Right lobe of liver (tissue), 6 donors: ENCODE measurements around the gene HSPA14. TPM values are rescaled to one million over a fixed set of nuclear protein-coding genes. Genes with fewer than 3 reads are reported as not detected.

Experiments
- ATAC-seq, 4 donors: fragments of 200-7000 bp; cut with Tn5 transposase; one replicate each; pipeline ENCODE4 v1.9.1; 2020; ENCODE audit warnings: mild to moderate bottlenecking in 4 of 4, moderate library complexity in 4 of 4
- DNase-seq, 3 donors: peaks; one replicate each; pipeline ENCODE4 v3.0.0-alpha.2; 2020
- H3K27ac ChIP-seq, 3 donors: fragments of 200-600 bp; one replicate each; pipeline ENCODE4 v1.8.0; 2022
- H3K27me3 ChIP-seq, 2 donors: fragments of 200-600 bp; one replicate each; pipeline ENCODE4 v1.8.0; 2022
- H3K36me3 ChIP-seq, 4 donors: fragments of 200-600 bp; sonication (generic) in 1 of 4; one replicate each; pipeline versions ENCODE4 v1.5.1 to v1.8.0; 2017 to 2022; ENCODE audit warnings: control low read depth in 1 of 4
- H3K4me1 ChIP-seq, 4 donors: fragments of 200-600 bp; sonication (generic) in 1 of 4; one replicate each; pipeline versions ENCODE4 v1.5.1 to v1.8.0; 2017 to 2022; ENCODE audit warnings: control low read depth in 1 of 4
- H3K4me3 ChIP-seq, 3 donors: fragments of 200-600 bp; one replicate each; pipeline ENCODE4 v1.8.0; 2022
- H3K9me3 ChIP-seq, 4 donors: fragments of 200-600 bp; sonication (generic) in 1 of 4; one replicate each; pipeline versions ENCODE4 v1.5.1 to v1.8.0; 2017 to 2022; ENCODE audit warnings: control low read depth in 1 of 4
- CTCF ChIP-seq, 4 donors: fragments of 200-600 bp in 3 of 4; fragments of 450-650 bp in 1 of 4; IDR thresholded peaks; one replicate each; pipeline versions ENCODE4 v1.5.1 to v1.8.0; 2016 to 2022; ENCODE audit warnings: antibody characterized with exemption in 4 of 4, mild to moderate bottlenecking in 2 of 4
- POLR2A ChIP-seq: fragments of 450-650 bp; IDR thresholded peaks from one replicate; pipeline ENCODE4 v1.6.1; 2017; ENCODE audit warnings: antibody characterized with exemption, mild to moderate bottlenecking
- WGBS: methylation state at CpG from one replicate; pipeline ENCODE4 v1.1.6; 2018; ENCODE audit warnings: low coverage, low lambda C conversion rate; ENCODE audit not compliant: insufficient coverage; ENCODE audit errors: missing lambda C conversion rate; 5-methylcytosine and 5-hydroxymethylcytosine counted together
- intact Hi-C, 2 donors: fragments of 100-400 bp; cut with DNase I; formaldehyde crosslinking; loops; one replicate each; pipeline versions ENCODE4 v1.11.2 to v1.14.1; 2022
- total RNA-seq, 6 experiments: library from RNA; depleted of rRNA in 2 of 6; stranded (reverse); fragments of >200 nt in 2 of 6; fragmentation: NEBNext Ultra II Directional in 3 of 6; extraction: Animal tissue kit (Norgen Biotek cat#: 25700) in 3 of 6; gene quantifications; one replicate each; pipeline versions ENCODE4 v1.1.0 to v1.2.4, GENCODE V29; 2016 to 2023
- donor health status: DM: no; HTN: yes; CAD: no.
- donor health status: DM: no; HTN: no; CAD: no.
- donor health status: DM: no; HTN: no; CAD: no.
- donor health status: DM: no; HTN: yes; CAD: no.
- donor health status: DM: no; HTN: yes; CAD: no.

HSPA14 gene
- total RNA-seq, 6 experiments from 2014 or later: 2.7 to 8.6 (median 4.9) TPM

GRCh38 chr10:14822879-14823755, 15.0 kb upstream of the HSPA14 start:
- peak; percentile 58 to 76 (median 68) for ATAC-seq
- Histone ChIP-seq H3K27ac (no peak overlapping the region), H3K4me3 (no peak overlapping the region), H3K9me3 (no peaks in the 10 kb centered on the region), H3K27me3 (no peaks in the 10 kb centered on the region), H3K4me1 (no peaks in the 10 kb centered on the region), H3K36me3 (no peaks in the 10 kb centered on the region)
- TF ChIP-seq POLR2A (no peak), CTCF (IDR thresholded peaks at IDR 0.05) (peak; percentile 59 to 73 (median 66))
- intact Hi-C loops: loop anchor here in 1 of 2 donors (10.0 kb wide), 1 partner anchor 318 kb away; no protein-coding TSS in a partner anchor
- WGBS: 5% methylated on average over 2 of the region's 3 CpGs
- DNase-seq: no peak

DNA sequence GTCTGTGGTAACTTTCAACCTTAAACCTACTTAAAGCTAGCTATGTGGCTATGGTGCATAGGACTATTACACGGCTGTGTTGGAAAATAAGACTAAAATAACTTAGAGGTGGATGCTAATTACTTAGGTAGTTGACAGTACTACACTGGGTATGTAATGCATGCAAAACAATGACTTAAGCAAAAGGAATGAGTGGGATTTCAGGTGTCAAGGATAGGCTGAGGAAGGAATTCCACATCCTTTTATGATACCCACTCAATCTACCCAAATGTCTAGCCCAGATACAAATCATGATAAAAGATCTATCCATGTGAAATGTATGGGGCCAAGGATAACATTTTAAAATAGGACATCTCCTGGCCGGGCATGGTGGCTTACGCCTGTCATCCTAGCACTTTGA, 14.1 kb upstream of the HSPA14 start:
- 91% methylated on average over 1 of the region's 3 CpGs for WGBS
- no peak for ATAC-seq

DNA sequence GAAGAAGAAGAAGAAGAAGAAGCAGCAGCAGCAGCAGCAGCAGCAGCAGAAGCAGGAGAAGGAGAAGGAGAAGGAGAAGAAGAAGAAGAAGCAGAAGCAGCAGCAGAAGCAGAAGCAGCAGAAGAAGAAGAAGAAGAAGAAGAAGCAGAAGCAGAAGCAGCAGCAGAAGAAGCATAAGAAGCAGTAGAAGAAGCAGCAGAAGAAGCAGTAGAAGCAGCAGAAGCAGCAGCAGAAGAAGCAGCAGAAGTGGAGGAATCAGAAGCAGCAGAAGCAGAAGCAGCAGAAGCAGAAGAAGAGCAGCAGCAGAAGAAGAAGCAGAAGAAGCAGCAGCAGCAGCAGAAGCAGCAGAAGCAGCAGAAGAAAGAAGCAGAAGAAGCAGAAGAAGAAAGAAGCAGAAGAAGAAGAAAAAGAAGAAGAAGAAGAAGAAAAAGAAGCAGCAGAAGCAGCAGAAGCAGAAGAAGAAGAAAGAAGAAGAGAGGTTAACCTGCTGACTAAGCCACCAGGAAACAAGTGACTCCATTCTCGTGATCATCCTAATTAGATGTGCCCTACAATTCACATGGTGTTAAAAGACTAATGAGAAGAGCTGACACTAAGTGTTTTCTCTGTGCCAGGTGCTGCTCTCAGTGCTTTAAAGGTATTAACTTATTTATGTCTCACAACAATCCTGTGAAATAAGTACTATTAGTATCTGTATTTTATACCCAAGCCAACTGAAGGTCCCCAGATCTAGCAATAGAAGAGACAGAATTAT, 11.9 kb upstream of the HSPA14 start:
- no peak overlapping the region for H3K4me3 ChIP-seq
- H3K27me3 ChIP-seq: no peaks in the 10 kb centered on the region
- no peak for ATAC-seq
- no peak for DNase-seq
- intact Hi-C loops: loop anchor here in 1 of 2 donors (10.0 kb wide), 1 partner anchor 321 kb away; no protein-coding TSS in a partner anchor
- H3K36me3 ChIP-seq: no peaks in the 10 kb centered on the region
- WGBS: 44% methylated on average over 1 of the region's 1 CpG
- no peak overlapping the region for H3K27ac ChIP-seq
- no peaks in the 10 kb centered on the region for H3K4me1 ChIP-seq
- no peak for TF ChIP-seq POLR2A
- no peak for TF ChIP-seq CTCF (IDR thresholded peaks at IDR 0.05)
- H3K9me3 ChIP-seq: no peaks in the 10 kb centered on the region

More for the DNA sequence above, 14.1 kb upstream of the HSPA14 start:
- H3K36me3 ChIP-seq: no peaks in the 10 kb centered on the region
- no peak overlapping the region for H3K4me3 ChIP-seq
- H3K4me1 ChIP-seq: no peaks in the 10 kb centered on the region
- H3K9me3 ChIP-seq: no peaks in the 10 kb centered on the region
- H3K27me3 ChIP-seq: no peaks in the 10 kb centered on the region
- TF ChIP-seq POLR2A: no peak
- no peak for TF ChIP-seq CTCF (IDR thresholded peaks at IDR 0.05)
- intact Hi-C loops: loop anchor here in 1 of 2 donors (10.0 kb wide), 1 partner anchor 319 kb away; no protein-coding TSS in a partner anchor
- no peak for DNase-seq
- no peak overlapping the region for H3K27ac ChIP-seq

DNA sequence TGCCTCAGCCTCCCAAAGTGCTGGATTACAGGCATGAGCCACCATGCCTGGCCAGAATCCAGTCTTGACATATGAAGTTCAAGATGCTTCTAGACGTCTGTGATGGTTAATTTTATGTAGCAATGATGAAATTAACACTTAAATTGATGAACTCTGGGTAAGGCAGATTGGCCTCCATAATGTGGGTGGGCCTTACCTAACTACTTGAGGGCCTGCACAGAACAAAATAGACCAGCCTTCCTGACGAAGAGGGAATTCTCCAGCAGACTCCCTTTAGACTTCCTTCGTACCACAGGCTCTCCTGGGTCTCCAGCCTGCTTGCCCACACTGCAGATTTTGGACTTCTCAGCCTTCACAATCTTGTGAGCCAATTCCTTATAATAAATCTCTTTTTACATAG, 5.0 kb upstream of the HSPA14 start:
- WGBS: 56% methylated on average over 2 of the region's 3 CpGs
- H3K4me1 ChIP-seq: peaks cover 0 to 5% (median 0%) of the 10 kb centered on the region in 4 donors
- no peaks in the 10 kb centered on the region for H3K9me3 ChIP-seq
- no peak overlapping the region for H3K4me3 ChIP-seq
- no peak overlapping the region for H3K27ac ChIP-seq
- intact Hi-C loops: no loop called here
- DNase-seq (no peak), ATAC-seq (no peak)
- TF ChIP-seq CTCF (IDR thresholded peaks at IDR 0.05) (no peak), POLR2A (no peak)
- no peaks in the 10 kb centered on the region for H3K27me3 ChIP-seq
- H3K36me3 ChIP-seq: no peaks in the 10 kb centered on the region
